Measurements from ENCODE around the gene ADAMTS8. TPM values are rescaled to one million over a fixed set of nuclear protein-coding genes. Genes with fewer than 3 reads are reported as not detected.

Gene ADAMTS8
- total and polyA plus RNA-seq, 4 donors, result 0.02 to 0.08 (median 0.07) TPM; not detected in 1

DNA sequence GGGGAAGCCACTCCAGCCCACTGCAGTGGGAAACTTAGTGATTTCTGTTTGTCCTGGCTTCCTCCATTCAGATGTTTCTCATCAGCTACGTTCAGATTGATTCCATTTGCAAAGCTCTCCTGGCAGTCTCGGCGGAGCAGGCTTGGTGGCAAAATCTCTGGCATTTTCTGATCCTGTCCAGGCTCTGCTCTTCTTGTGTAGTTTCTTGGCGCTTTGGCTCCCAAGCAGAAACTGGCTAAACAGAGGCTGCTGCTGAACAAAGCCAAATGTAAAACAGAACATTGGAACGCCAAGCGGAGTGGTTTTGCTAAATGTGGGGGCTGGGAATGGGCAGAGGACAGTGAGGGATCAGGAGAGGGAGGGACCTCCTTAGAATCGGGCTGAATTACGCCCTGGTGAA, 36.7 kb downstream of the ADAMTS8 start:
- H3K9ac ChIP-seq (ENCODE audit: low read depth in 1 of 2, low read length in 2 of 2), result no peak overlapping the region
- H3K27ac ChIP-seq (ENCODE audit: low read depth in 1 of 2, low read length in 2 of 2), result no peak overlapping the region
- no peaks in the 10 kb centered on the region for H3K36me3 ChIP-seq (ENCODE audit: control insufficient read depth in 4 of 4, insufficient read depth in 3 of 4, low read depth in 1 of 4, low read length in 3 of 4)
- WGBS, result 86% methylated on average over 8 of the region's 8 CpGs
- no peaks in the 10 kb centered on the region for H3K27me3 ChIP-seq (ENCODE audit: control insufficient read depth in 4 of 4, insufficient read depth in 4 of 4, low read length in 3 of 4)
- H3K9me3 ChIP-seq (ENCODE audit: control insufficient read depth in 4 of 4, low read length in 3 of 4), result no peaks in the 10 kb centered on the region
- no peak for DNase-seq (ENCODE audit: low spot score)
- H3K4me1 ChIP-seq (ENCODE audit: control insufficient read depth in 4 of 4, insufficient read depth in 4 of 4, low read length in 3 of 4), result peaks cover 0 to 8% (median 1%) of the 10 kb centered on the region in 4 donors
- no peak overlapping the region for H3K4me3 ChIP-seq (ENCODE audit: low read depth in 1 of 3, low read length in 3 of 3)
- no peak for TF ChIP-seq SP1 (IDR thresholded peaks at IDR 0.05)
- TF ChIP-seq, protein P1, sequence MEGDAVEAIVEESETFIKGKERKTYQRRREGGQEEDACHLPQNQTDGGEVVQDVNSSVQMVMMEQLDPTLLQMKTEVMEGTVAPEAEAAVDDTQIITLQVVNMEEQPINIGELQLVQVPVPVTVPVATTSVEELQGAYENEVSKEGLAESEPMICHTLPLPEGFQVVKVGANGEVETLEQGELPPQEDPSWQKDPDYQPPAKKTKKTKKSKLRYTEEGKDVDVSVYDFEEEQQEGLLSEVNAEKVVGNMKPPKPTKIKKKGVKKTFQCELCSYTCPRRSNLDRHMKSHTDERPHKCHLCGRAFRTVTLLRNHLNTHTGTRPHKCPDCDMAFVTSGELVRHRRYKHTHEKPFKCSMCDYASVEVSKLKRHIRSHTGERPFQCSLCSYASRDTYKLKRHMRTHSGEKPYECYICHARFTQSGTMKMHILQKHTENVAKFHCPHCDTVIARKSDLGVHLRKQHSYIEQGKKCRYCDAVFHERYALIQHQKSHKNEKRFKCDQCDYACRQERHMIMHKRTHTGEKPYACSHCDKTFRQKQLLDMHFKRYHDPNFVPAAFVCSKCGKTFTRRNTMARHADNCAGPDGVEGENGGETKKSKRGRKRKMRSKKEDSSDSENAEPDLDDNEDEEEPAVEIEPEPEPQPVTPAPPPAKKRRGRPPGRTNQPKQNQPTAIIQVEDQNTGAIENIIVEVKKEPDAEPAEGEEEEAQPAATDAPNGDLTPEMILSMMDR (IDR thresholded peaks at IDR 0.05; ENCODE audit: low read depth, low read length, missing input control), result no peak

DNA sequence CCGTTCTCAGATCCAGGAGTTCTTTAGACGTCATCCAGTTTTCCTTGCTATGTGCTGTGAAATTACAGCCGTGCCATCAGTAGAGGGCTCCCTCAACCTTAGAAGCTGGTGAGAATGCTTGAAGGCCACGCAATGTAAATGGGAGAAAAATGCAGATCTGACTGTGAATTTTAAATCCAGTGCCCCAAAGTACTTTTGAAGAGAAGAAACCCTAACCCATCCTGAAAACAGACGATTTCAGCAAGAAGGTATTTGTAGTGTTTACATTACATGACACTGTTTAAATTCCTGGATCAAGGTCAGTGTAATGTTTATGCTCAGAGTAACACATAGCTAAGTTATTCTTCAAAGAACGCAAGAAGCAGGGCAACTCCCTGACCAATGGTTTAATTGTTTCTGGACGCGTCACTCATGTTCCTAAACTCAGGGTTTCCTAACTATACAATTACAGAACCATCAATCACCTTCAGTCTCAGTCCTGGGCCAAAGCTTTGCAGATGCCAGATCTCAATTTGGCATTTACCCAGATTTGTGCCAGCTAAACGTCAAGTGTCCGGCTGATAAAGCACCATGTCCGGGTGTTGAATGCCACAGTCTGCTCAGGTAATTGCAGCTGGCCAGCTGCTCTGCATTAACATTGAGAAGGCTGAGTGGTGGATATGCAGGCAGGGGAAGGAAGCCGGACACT, 38.2 kb downstream of the ADAMTS8 start:
- H3K27me3 ChIP-seq (ENCODE audit: control insufficient read depth in 4 of 4, insufficient read depth in 4 of 4, low read length in 3 of 4), result no peaks in the 10 kb centered on the region
- 58% methylated on average over 12 of the region's 12 CpGs for WGBS
- no peak overlapping the region for H3K4me3 ChIP-seq (ENCODE audit: low read depth in 1 of 3, low read length in 3 of 3)
- no peaks in the 10 kb centered on the region for H3K9me3 ChIP-seq (ENCODE audit: control insufficient read depth in 4 of 4, low read length in 3 of 4)
- no peak overlapping the region for H3K27ac ChIP-seq (ENCODE audit: low read depth in 1 of 2, low read length in 2 of 2)
- DNase-seq (ENCODE audit: low spot score), result no peak
- peaks cover 0 to 4% (median 0%) of the 10 kb centered on the region in 4 donors for H3K4me1 ChIP-seq (ENCODE audit: control insufficient read depth in 4 of 4, insufficient read depth in 4 of 4, low read length in 3 of 4)
- no peak for TF ChIP-seq HNF4G (IDR thresholded peaks at IDR 0.05)
- peak; percentile 36 to 41 for TF ChIP-seq RAD21 (IDR thresholded peaks at IDR 0.05)
- H3K9ac ChIP-seq (ENCODE audit: low read depth in 1 of 2, low read length in 2 of 2), result no peak overlapping the region
- no peaks in the 10 kb centered on the region for H3K36me3 ChIP-seq (ENCODE audit: control insufficient read depth in 4 of 4, insufficient read depth in 3 of 4, low read depth in 1 of 4, low read length in 3 of 4)

DNA sequence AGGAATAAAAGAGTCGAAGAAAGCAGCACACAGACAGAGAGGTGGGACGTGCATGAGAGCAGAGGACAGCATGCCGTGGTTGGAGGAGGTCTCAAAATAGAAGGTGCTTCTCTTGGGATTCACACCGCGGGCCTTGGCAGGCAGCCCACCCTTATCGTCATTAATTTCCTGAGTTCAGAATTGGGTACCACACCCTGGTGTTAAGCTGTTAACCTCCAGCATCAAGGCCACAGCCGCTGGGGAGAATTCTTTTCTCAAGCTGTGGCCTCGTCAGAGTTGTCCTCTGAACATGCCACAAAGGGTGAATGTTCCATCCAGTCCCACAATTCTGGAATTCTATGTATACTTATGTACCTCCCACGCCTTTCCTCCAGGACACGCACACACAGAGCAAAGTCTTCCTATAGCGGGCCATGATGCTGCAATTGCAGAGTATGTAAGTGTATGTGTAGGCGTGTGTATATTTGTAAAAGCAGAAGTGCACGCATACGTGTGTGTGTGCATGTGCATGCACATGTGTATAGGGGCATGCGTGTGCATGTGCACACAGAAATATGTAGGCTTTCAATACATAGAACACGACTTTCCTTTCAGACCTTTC, 39.0 kb downstream of the ADAMTS8 start:
- Histone ChIP-seq H3K36me3 (ENCODE audit: control insufficient read depth in 4 of 4, insufficient read depth in 3 of 4, low read depth in 1 of 4, low read length in 3 of 4) (no peaks in the 10 kb centered on the region), H3K27ac (ENCODE audit: low read depth in 1 of 2, low read length in 2 of 2) (no peak overlapping the region), H3K27me3 (ENCODE audit: control insufficient read depth in 4 of 4, insufficient read depth in 4 of 4, low read length in 3 of 4) (no peaks in the 10 kb centered on the region), H3K9ac (ENCODE audit: low read depth in 1 of 2, low read length in 2 of 2) (no peak overlapping the region), H3K4me1 (ENCODE audit: control insufficient read depth in 4 of 4, insufficient read depth in 4 of 4, low read length in 3 of 4) (peaks cover 0 to 4% (median 0%) of the 10 kb centered on the region in 4 donors), H3K4me3 (ENCODE audit: low read depth in 1 of 3, low read length in 3 of 3) (no peak overlapping the region), H3K9me3 (ENCODE audit: control insufficient read depth in 4 of 4, low read length in 3 of 4) (no peaks in the 10 kb centered on the region)
- TF ChIP-seq, protein P2, sequence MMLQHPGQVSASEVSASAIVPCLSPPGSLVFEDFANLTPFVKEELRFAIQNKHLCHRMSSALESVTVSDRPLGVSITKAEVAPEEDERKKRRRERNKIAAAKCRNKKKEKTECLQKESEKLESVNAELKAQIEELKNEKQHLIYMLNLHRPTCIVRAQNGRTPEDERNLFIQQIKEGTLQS (IDR thresholded peaks at IDR 0.05), result no peak
- TF ChIP-seq, protein P3, sequence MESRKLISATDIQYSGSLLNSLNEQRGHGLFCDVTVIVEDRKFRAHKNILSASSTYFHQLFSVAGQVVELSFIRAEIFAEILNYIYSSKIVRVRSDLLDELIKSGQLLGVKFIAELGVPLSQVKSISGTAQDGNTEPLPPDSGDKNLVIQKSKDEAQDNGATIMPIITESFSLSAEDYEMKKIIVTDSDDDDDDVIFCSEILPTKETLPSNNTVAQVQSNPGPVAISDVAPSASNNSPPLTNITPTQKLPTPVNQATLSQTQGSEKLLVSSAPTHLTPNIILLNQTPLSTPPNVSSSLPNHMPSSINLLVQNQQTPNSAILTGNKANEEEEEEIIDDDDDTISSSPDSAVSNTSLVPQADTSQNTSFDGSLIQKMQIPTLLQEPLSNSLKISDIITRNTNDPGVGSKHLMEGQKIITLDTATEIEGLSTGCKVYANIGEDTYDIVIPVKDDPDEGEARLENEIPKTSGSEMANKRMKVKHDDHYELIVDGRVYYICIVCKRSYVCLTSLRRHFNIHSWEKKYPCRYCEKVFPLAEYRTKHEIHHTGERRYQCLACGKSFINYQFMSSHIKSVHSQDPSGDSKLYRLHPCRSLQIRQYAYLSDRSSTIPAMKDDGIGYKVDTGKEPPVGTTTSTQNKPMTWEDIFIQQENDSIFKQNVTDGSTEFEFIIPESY (IDR thresholded peaks at IDR 0.05), result no peak
- no peak for TF ChIP-seq RXRA (IDR thresholded peaks at IDR 0.05)
- no peak for TF ChIP-seq RAD21 (IDR thresholded peaks at IDR 0.05)
- TF ChIP-seq, protein P4, sequence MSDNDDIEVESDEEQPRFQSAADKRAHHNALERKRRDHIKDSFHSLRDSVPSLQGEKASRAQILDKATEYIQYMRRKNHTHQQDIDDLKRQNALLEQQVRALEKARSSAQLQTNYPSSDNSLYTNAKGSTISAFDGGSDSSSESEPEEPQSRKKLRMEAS (IDR thresholded peaks at IDR 0.05), result no peak
- TF ChIP-seq YY1 (IDR thresholded peaks at IDR 0.05), result no peak
- TF ChIP-seq, protein P5, sequence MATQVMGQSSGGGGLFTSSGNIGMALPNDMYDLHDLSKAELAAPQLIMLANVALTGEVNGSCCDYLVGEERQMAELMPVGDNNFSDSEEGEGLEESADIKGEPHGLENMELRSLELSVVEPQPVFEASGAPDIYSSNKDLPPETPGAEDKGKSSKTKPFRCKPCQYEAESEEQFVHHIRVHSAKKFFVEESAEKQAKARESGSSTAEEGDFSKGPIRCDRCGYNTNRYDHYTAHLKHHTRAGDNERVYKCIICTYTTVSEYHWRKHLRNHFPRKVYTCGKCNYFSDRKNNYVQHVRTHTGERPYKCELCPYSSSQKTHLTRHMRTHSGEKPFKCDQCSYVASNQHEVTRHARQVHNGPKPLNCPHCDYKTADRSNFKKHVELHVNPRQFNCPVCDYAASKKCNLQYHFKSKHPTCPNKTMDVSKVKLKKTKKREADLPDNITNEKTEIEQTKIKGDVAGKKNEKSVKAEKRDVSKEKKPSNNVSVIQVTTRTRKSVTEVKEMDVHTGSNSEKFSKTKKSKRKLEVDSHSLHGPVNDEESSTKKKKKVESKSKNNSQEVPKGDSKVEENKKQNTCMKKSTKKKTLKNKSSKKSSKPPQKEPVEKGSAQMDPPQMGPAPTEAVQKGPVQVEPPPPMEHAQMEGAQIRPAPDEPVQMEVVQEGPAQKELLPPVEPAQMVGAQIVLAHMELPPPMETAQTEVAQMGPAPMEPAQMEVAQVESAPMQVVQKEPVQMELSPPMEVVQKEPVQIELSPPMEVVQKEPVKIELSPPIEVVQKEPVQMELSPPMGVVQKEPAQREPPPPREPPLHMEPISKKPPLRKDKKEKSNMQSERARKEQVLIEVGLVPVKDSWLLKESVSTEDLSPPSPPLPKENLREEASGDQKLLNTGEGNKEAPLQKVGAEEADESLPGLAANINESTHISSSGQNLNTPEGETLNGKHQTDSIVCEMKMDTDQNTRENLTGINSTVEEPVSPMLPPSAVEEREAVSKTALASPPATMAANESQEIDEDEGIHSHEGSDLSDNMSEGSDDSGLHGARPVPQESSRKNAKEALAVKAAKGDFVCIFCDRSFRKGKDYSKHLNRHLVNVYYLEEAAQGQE (IDR thresholded peaks at IDR 0.05), result no peak
- TF ChIP-seq GABPA (IDR thresholded peaks at IDR 0.05 in 1 of 2, conservative IDR thresholded peaks at IDR 0.05 in 1 of 2), result no peak
- no peak for TF ChIP-seq JUND (IDR thresholded peaks at IDR 0.05)
- no peak for TF ChIP-seq TAF1 (conservative IDR thresholded peaks at IDR 0.05)
- TF ChIP-seq NR2F2 (IDR thresholded peaks at IDR 0.05), result no peak
- no peak for TF ChIP-seq SP1 (IDR thresholded peaks at IDR 0.05)
- no peak for TF ChIP-seq FOXA2 (IDR thresholded peaks at IDR 0.05)
- TF ChIP-seq HNF4G (IDR thresholded peaks at IDR 0.05), result no peak
- no peak for TF ChIP-seq EGR1 (IDR thresholded peaks at IDR 0.05; ENCODE audit: low read depth in 2 of 2)
- no peak for DNase-seq (ENCODE audit: low spot score)
- 78% methylated on average over 16 of the region's 16 CpGs for WGBS

Data from liver (tissue), 9 donors.